HG02840 (cell line): ENCODE results near the gene MED1.
"Not testable (repeated sequence)": the region's sequence is repeated elsewhere in the genome, so short reads cannot be mapped to it uniquely, and the experiment has no call there.

Experiments
- ATAC-seq: cut with Tn5 transposase; IDR thresholded peaks from one replicate; pipeline ENCODE4 v1.9.1; 2021; ENCODE audit warnings: mild to moderate bottlenecking, moderate library complexity, moderate number of reproducible peaks; ENCODE audit not compliant: unreplicated experiment, low FRiP score

The MED1 gene

DNA sequence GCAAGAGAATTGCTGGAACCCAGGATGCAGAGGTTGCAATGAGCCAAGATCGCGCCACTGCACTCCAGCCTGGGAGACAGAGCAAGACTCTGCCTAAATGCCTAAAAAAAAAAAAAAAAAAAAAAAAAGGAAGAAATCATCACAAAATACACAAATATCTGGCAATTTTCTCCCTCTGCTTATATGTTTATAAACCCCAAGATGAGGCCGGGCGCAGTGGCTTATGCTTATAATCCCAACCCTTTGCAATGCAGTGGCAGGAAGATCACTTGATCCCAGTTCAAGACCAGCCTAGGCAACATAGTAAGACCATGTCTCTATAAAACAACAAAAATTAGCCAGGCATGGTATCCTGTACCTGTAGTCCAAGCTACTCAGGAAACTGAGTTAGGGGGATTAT, 21.5 kb downstream of the MED1 start:
- no peak for ATAC-seq

DNA sequence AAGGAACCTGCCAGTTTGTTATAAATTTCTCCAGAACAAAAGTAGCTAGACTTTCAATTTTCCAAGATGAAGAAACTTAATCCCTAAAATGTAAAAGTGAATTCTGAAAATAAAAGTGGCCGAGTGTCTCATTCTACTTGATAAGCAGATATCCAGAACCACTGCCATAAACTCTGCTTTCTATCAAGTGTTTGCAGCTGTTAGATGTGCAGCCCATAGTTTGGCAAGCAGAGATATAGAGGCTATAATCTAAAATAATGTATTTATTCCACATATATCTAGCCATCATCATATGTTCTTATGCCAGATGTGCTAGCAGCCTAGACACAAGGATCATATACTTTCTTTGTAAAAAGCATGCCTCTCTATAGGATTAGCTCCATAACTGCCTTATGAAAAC, 34.9 kb downstream of the MED1 start:
- ATAC-seq = no peak

DNA sequence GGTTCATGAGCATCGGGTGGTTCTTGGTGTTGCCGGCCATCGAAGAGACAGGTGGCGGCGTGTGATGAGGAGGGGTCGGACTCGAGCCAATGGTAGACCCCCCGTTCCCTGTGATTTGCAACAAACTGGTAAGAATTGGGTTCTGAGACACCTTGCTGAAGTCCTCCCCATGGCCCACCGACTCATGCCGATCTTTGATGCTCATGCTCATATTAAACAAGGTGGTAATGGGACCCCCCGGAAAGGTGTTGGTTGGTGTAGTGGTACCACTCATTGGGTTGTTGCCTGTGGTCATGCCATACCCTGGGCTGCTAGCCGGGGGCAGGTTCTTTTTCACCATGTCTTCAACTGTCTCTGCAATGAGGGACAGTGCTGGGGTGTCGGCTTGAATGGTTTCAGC, 40.8 kb downstream of the MED1 start:
- ATAC-seq = no peak

DNA sequence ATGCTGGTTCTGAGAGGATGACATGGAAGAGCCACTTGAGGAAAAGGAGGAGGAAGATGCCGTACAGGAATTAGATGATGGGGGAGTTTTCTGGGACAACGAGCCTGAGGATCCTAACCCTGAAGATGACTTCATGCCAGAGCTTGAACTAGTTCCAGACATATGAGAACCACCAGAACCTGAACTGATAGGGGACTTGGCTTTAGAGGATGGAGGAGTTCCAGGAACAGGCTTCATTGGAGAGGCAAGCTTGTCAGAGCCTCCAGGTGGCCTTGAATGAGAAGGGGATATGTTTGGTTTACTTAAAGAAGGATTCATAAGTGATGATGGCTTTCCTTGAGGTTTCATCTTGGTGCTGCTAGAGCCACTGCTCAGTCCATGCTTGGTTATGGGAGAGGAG, 42.7 kb downstream of the MED1 start:
- no peak for ATAC-seq

DNA sequence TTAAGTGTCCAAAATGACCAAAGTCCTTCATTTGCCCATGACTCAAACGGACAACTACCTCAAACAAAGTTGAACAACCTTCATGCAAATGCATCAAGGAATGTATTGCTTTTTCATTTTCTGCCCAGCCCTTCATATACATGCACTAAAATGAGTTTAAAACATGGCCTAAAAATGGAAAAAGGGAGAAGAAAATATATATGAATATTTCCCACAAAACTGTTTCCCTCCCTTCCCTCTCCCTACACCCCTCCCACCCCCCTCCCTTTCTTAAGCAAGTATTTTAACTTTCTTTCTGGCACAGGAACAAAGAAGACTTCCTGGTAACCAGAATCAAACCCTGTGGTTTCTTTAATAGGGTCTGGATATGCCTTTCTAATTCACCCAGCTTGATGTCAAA, 44.1 kb downstream of the MED1 start:
- no peak for ATAC-seq

DNA sequence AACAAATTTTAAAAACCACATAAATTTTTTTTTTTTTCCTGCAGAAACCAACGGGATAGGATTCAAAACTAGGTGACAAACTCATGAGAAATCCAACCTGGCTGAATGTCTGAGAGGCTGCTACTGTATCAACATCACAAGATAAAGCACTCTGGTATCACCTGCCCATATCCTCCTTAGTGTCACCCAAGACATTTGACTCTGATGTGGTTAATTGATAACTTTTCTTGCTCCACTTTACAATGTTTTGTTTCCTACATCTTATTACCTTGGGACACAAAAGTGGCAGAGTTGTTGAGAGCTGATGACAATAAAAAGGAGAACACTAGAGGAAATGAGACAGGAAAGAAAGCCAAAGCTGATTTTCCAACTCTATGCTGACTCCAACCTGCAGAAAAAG, 45.6 kb downstream of the MED1 start:
- ATAC-seq = no peak

DNA sequence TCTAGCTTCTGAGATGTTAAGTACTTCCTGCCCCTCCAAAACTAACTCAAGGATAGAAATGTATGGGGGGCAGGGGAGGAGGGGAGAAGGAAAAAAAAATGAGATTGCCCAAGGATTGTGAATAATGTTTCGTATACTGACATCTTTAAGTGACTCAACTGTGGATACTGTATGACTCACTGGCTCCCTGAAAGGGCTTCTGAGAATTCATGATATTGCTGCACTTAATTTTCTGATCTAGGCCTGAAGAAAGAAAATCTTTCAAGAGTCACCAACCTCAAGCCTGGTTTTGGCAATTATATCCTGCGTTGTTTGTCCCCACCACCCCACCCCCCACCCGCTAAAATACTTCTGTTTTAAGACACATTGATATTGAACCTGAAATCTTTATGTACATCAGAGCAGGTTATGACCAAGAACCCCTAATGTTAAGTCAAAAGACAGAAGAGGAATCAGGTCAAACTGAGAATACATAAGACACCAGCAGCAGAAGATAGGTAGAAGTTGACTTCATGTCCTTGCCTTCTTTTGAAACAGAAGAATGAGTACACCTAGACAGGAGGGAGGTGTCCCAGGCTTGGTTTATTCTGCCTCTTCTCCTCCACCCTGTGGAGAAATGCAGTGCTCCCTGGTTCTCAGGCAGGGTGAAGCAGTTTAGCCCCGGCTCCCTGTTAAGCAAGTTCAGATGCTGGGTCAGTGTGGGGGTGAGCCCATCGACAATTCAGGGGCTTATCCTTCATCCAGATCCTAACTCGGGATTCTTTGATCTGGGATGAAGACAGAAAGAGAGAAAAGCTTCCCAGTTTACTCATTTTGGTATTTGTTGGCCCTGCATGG, 46.3 kb downstream of the MED1 start:
- ATAC-seq = no peak

DNA sequence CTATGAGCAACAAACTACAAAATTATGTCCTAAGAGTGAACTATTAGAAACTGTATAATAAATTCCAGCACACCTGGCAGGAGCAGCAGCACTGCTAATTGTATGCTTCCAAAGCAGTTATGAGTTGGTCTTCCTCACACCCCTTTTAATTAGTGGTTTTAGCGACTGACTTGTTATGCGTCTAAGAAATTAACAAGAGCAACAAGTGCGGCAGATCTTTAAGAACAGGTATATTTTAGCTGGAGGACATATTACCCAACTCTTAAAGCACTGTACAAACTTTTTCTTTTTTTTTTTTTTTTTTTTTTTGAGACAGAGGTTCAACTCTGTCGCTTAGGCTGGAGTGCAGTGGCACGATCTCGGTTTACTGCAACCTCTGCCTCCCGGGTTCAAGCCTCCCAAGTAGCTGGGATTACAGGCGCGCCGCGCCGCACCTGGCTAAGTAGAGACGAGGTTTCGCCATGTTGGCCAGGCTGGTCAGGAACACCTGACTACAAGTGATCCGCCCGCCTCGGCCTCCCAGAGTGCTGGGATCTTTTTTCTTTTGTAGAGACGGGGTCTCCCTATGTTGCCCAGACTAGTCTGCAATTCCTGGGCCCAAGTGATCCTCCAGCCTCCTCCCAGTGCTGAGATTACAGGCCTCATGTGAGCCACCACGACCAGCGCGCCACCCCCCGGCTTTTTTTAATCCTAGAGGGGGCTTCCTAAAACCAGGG, 48.0 kb downstream of the MED1 start:
- no peak for ATAC-seq

DNA sequence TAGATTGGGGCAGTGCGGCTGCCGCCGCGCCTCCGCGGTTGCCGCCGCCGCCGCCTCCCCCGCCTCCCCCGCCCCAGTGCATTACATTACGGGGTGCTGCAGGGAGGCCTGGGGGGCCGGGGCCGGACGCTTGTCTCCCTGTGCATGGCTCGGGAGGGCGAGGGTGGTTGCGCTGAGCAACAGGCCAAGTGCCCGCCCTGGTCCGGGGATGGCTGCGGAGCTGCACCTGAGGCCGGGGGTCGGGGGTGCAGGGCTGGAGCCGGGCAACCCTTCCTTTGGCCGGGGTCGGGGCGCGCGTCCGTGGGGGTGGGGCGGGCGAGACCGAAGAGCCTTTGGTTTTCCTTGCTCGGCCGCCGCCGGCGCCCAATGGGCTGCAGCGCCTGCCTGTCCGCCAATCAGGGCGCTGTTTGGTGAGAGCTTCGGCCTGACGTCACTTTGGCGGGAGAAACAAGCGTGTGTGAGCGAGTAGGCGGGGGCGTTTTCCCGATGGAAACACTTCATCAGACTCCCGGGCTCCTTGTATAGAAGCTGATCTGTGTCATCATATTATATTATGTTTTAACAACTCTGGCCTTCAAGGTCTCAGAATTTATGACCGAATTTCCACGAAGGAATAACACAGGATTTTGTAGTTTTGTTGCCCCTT, 48.7 kb downstream of the MED1 start:
- peak; percentile 51 for ATAC-seq

DNA sequence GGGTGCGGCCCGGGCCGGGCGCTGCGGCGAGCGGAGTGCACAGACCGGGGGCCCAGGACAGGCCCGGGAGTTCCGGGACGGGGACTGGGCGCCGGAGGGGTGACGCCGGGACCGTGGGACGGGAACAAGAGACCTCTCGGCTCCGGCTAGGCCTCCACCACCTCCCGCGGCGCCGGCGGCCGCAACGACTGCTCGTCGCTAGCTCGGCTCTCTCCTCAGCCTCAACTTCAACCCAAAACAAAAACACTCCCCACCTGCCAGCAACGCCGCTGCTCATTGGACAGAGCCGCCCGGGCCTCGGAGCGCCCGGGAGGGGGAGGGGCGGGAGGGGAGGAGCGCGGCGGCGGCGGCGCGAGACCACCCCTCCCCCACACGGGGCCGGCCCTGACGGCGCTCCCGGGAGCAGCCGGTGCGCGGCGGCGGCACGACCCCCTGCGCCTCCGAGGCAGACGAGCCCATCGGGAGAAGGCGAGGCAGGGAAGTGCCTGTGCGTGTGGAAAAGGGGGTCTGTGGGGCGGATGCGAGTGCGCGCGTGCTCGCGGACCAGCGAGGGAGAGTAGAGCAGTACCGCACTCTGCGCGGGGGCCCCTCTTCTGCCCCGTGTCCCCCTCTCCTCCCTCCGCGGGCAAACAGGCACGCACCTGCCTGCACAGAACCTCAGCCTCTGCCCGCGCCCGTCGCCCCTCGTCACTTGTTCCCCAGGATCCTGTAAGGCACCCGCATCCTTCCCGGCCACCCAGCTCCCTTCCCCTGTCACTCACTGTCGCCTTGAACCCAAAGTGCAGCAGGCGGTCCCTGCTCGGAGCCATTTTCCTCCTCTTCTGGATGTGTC, 49.4 kb downstream of the MED1 start, which contains the start of gene FBXL20:
FBXL20 (minus strand) TSS at position 215 of the 832 bp plus-strand sequence. CDS start 224 bp downstream, outside the sequence.
- ATAC-seq = peak; percentile 69

DNA sequence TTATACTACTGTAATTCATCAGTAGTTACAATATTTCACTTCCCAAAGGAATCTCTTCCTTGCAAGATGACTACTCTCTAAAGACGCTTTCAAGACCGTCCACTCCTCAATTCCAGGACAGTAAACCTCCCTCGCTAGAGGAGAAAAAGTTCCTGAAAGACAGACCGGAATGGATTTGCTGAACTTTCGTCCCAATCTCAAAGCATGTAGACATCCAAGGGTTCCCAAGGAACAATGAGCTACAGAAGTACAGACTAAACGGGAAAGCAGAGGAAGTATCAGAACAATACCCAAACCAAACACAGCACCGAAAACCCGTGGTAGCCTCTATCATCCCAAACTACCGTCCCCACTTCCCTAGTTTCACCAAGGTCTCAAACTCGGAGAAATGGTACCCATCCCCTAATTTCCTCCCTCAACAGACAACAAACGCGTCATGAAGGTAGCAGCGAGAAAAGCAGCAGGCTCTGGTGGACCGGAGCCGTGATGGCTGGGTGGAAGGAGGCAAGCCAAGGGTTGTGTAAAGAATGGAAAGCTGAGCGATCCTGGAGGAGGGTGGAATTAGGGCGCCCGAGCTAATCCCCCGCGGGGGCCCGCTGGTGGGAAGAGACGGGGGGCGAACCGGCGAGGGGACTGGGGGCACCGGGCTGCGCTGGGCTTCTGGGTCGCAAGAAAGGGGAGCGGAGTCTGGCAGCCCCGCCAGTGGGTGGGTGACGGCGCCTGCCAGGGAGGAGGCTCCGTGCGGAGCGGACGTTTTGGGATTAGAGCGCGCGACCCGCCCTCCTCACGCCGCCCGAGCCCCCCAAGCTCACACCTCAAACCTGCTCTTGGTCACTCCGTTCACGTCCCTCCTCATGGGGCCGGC, 50.3 kb downstream of the MED1 start:
- peak; percentile 8 for ATAC-seq

DNA sequence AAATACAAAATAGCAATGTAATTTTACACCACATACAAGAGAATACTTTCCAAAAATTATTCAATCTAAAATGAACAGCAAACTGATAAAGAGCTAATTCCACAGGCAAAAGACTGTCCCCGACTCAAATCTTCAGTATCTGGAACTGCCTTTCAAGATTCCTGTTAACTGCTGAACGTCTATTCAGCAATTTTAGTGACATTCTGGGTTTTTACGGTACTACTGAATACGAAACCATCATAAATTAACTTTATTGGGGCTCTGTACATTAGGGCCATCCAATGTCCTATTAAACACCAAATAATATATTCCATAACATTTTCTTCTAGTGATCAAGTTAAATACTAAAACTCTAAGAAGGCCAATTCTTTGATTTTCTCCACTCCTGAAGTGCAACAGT, 51.3 kb downstream of the MED1 start:
- no peak for ATAC-seq

DNA sequence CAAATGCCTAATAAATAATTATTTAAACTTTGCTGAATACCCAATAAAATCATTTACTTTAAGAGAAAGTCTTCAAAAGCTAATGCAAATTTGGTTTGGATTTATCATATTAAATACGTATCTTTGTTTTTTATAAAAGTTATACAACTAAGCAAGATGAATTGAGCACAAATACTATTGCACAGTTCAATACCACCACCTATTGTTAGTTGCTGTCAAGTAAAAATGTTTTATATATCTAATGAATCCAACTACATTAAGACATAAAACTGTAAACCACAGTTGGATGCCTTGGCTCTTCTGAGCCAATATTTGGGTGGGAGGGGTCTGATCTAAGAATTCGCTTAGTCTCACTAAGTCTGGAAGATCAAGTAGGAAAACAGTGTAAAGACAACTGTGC, 57.3 kb downstream of the MED1 start:
- no peak for ATAC-seq

DNA sequence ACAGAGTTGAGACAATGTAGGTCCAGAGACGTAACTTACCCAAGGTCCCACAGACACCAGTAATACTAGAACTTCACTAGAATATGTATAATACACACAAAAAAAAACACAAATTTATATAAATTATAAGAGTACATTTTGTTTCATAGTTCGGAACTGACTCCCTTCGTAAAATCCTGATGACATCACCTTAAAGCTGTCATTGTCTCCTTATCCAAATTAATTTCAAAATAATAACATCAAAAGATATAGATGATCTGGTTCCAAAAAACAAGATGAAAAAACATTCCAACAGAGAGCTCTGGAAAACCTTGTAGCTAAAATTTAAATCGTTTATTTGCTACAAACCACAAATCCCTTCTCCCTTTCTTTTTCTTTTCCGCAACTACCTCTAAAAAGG, 59.6 kb downstream of the MED1 start:
- no peak for ATAC-seq

DNA sequence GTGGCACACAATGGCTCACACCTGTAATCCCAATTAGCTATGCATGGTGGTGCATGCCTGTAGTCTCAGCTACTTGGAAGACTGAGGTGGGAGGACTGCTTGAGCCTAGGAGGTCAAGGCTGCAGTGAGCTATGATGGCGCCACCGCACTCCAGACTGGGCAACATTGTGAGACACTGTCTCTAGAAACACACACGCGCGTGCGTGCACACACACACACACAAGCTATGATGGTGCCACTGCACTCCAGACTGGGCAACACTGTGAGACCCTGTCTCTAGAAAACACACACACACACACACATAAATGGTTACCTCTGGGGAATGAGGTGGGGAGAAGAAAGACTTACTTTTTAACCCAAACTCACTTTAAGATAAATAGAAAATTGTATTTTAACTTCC, 66.0 kb downstream of the MED1 start:
- no peak for ATAC-seq

DNA sequence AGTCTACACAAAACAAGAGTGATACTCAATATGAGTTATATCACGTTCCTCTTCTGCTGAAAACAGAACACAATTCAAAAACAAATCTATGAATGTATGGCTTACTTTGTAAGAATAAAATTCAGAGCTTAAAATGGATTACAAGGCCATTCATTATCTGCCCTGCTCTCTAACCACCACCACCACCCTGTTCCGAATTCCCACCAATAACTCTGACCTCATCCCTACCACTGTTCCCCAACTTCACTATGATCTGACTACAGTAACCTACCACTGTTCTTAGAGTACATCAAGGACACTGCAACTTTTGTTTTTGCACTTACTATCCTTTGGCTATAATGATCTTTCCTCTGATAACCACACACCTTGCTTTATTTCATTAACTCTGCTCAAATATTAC, 70.9 kb downstream of the MED1 start:
- no peak for ATAC-seq

DNA sequence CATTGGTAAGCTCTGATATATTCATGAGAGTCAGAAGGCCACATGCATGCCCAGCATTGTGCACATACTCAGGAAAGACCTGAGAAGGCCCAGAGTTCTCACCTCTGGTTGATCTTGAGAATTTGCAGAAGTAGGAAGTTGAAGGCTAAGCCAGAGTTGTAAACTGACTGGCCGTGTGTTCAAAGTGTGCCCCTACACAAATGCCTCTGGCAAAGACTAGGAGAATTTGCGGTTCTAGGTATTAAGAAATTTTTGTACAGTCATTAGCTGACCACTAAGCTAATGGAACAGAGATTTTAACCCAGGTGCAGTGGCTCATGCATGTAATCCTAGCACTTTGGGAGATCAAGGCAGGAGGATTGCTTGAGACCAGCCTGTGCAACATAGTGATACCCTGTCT, 74.6 kb downstream of the MED1 start:
- ATAC-seq = no peak

DNA sequence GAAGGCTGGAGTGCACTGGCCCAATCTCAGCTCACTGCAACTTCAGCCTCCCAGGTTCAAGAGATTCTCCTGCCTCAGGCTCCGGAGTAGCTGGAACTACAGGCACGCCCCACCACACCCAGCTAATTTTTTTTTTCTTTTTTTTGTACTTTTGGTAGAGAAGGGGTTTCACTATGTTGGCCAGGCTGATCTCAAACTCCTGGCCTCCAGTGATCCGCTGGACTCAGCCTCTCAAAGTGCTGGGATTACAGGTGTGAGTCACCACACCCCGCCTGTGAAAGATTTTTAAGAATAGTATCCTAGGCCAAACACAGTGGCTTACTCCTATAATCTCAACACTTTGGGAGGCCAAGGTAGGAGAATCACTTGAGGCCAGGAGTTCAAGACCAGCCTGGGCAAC, 83.3 kb downstream of the MED1 start:
- ATAC-seq = not testable (repeated sequence)

DNA sequence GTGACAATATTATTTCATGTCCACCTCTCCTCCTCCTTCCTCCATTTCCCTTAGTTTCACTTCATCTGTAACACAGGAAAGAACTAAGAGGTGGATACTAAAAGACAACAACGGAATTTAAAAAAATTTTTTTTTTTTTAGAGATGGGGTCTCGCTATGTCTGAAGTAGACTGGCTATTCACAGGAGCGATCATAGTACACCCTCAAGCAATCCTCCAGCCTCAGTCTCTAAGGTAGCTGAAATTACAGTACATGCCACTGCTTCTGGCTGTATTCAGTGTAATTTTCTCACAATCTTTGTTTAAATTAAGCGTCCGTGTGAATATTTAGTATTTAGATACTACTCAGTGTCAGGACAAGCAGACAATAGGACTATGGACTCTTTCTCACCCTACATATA, 85.2 kb downstream of the MED1 start:
- ATAC-seq = no peak

DNA sequence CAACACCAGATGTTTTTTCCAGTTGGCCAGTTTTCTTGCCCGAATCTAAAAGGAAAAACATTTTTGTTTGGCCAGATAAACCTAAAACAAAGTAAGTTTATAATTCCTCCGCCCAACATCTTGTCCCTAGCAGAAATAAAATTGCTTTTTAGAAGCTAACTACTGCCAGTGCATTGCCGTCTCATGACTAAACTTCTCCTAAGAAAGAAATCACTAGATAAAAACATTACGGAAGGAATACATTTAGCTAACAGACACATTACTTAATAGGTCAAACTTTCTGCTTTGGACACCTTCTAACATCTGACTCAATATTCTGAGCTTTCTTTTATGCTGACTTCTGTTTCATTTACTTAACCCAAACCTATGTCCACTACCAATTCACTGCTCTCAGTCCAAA, 85.8 kb downstream of the MED1 start:
- ATAC-seq = no peak
